ENCODE results near the gene CYB5A. TPM values are rescaled to one million over a fixed set of nuclear protein-coding genes. Genes with fewer than 3 reads are reported as not detected.
A peak's percentile ranks its signal among the peaks of the same experiment; 100 is the strongest.

The CYB5A gene, protein sequence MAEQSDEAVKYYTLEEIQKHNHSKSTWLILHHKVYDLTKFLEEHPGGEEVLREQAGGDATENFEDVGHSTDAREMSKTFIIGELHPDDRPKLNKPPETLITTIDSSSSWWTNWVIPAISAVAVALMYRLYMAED
- polyA plus RNA-seq (2012; ENCODE audit: insufficient read depth, insufficient read length, low read depth): 163 TPM

DNA sequence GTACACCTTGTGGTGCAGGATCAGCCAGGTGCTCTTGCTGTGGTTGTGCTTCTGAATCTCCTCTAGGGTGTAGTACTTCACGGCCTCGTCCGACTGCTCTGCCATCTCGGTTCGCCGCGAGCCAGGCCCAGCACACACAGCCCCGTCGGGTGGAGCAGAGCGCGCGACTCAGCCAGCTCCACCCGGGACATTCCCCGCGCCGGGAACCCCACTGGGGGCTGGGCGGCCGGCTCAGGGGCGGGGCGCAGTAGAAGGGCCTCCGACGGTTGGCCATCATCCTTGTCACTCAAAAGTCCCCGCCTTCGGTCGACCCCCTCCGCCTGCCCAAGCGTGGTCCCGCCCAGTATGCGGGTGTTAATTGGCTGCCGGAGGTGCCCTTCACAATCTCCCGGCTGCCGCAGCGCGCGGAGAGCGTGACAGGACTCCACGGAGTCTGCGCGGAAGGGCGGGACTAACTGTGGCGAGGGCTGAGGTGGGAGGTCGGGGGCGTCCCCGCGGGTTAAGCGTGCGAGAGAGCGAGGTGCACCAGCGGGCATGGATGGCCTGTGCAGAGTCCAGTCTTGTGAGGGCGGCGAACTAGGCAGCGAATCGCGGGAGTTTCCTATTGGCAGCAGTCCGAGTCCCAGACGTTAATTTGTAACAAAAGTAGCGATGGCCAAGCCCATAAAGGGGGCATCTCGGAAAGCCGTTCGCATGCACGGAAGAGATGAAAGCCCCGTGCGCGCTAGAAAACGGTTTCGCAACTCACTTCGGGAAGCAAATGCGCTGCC, at the start of gene CYB5A:
CYB5A (minus strand) TSS at position 193 of the 770 bp plus-strand sequence; CDS start at position 105, 88 bp downstream.
- no peaks in the 10 kb centered on the region for H3K27me3 ChIP-seq
- H3K36me3 ChIP-seq: no peaks in the 10 kb centered on the region
- peak within 1 kb of the TSS; percentile 73 for H3K4me3 ChIP-seq (ENCODE audit: low read depth, low read length)
- H3K4me1 ChIP-seq: no peaks in the 10 kb centered on the region
- peak; percentile 91 for DNase-seq
- H3K9me3 ChIP-seq: no peaks in the 10 kb centered on the region
- TF ChIP-seq, protein P1, sequence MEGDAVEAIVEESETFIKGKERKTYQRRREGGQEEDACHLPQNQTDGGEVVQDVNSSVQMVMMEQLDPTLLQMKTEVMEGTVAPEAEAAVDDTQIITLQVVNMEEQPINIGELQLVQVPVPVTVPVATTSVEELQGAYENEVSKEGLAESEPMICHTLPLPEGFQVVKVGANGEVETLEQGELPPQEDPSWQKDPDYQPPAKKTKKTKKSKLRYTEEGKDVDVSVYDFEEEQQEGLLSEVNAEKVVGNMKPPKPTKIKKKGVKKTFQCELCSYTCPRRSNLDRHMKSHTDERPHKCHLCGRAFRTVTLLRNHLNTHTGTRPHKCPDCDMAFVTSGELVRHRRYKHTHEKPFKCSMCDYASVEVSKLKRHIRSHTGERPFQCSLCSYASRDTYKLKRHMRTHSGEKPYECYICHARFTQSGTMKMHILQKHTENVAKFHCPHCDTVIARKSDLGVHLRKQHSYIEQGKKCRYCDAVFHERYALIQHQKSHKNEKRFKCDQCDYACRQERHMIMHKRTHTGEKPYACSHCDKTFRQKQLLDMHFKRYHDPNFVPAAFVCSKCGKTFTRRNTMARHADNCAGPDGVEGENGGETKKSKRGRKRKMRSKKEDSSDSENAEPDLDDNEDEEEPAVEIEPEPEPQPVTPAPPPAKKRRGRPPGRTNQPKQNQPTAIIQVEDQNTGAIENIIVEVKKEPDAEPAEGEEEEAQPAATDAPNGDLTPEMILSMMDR (IDR thresholded peaks at IDR 0.05; ENCODE audit: low read depth, low read length): no peak

DNA sequence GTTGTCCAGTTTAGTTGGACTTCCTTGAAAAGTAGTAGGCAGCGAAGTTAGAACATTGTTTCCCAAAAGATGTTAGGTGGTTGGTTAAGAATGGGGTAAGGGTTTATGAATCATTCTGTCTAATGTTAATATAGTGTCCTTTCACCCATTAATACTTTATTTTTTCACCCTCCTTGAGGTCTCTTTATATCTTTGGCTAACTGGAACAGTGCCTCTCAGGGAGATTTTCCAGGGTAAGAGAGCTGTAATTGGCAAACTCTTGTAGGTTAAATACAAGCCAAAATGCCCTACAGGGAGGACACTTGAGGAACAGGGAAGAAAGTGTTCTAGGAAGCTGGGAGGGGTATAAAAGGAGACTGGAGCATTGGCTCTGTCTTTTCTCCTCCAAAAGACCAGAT, 46.1 kb upstream of the CYB5A start:
- Histone ChIP-seq H3K9me3 (no peaks in the 10 kb centered on the region), H3K4me3 (ENCODE audit: low read depth, low read length) (no peak overlapping the region), H3K36me3 (no peaks in the 10 kb centered on the region), H3K4me1 (no peaks in the 10 kb centered on the region), H3K27me3 (no peaks in the 10 kb centered on the region)
- no peak for DNase-seq
- TF ChIP-seq, protein P1 (IDR thresholded peaks at IDR 0.05; ENCODE audit: low read depth, low read length): no peak

DNA sequence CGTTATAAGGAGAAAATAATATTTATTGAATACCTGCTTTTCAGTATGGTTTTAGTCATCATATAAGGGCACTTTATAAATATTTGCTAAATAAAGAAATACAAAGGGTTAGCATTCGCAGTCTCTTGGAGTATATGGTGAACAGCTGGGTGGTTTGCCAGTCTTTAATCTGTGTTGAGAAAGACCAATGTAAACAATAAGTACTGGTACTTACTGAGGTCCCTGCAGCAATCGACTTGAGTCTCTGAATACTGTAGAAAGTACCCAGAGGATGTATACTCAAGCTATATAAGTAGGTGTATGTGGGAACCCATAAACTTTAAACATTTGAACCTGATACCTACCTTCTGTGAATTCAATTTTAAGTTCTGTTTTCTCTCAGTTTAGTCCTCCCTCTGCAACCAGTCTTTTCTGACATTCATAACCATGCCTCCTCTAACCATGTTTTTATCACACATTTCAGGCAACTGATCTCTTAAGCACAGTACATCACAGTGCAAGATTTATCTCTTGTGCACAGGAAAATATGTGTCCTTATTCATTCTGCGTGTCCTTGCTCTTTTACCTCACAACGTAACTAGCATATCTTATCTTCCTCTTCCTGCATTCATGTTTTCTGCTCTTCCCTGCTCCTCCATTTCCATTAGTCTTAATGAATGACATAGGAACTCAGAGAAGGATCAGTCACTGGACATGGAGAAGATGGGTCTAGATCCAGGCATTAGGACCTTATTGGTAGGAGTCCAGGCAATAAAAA, 45.6 kb upstream of the CYB5A start:
- no peaks in the 10 kb centered on the region for H3K9me3 ChIP-seq
- DNase-seq: no peak
- no peaks in the 10 kb centered on the region for H3K36me3 ChIP-seq
- no peaks in the 10 kb centered on the region for H3K27me3 ChIP-seq
- TF ChIP-seq, protein P1 (IDR thresholded peaks at IDR 0.05; ENCODE audit: low read depth, low read length): no peak
- no peaks in the 10 kb centered on the region for H3K4me1 ChIP-seq
- no peak overlapping the region for H3K4me3 ChIP-seq (ENCODE audit: low read depth, low read length)

DNA sequence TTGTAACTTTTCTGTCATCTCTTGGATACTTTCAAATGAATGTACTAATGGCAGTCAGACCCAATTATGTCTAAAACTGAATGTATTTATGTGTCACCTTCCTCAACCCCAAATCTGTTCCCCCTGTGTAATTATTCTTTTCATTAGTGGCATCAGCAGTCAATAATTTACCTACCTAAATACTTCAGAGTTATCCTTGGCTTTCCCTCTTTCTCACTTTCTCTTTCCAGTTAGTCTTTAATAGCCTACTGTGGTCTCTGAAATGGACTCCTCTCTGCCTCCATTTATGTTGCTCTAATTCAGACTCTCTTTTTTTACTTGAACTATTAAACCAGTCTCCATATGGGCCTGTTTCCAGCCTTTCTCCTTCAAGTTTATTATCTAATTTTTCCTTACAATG, 44.9 kb upstream of the CYB5A start:
- Histone ChIP-seq H3K4me1 (no peaks in the 10 kb centered on the region), H3K9me3 (no peaks in the 10 kb centered on the region), H3K36me3 (no peaks in the 10 kb centered on the region), H3K4me3 (ENCODE audit: low read depth, low read length) (no peak overlapping the region), H3K27me3 (no peaks in the 10 kb centered on the region)
- no peak for DNase-seq
- TF ChIP-seq, protein P1 (IDR thresholded peaks at IDR 0.05; ENCODE audit: low read depth, low read length): no peak

DNA sequence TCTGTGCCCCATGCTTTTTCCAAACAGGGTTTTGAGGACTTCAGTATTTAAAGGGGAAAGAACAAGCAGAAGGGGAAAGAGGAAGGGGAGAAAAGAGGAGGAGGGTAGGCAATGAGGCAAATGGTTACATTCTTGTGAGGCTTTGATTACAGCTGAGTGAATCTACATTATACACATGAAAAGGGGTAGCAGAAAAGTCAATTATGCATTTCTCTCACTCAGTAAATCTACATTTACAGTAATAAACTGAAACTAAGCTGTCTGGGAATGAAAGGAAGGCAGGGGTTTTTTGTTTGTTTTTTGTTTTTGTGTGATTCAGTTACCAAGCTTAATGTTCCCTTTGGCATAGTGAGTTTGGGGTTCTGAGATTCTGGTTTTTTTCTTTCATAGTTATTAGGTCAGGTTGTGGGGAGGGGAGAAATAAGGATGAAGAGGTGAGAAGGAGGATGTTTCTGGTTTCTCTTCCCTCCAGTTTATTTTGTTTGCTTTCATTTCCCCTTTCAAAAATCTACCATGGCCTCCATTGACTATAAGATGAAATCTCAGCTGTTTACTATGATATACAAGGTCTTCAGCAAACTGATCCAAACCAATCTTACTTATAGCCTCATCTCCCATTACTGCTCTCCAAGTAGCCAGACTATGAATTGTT, 42.6 kb upstream of the CYB5A start:
- TF ChIP-seq, protein P1 (IDR thresholded peaks at IDR 0.05; ENCODE audit: low read depth, low read length): no peak
- no peak for DNase-seq
- H3K4me1 ChIP-seq: no peaks in the 10 kb centered on the region
- H3K27me3 ChIP-seq: no peaks in the 10 kb centered on the region
- no peak overlapping the region for H3K4me3 ChIP-seq (ENCODE audit: low read depth, low read length)
- H3K36me3 ChIP-seq: no peaks in the 10 kb centered on the region
- no peaks in the 10 kb centered on the region for H3K9me3 ChIP-seq
